PFSK-1 (cell line): ENCODE measurements around the gene KRTAP5-1.

ENCODE experiments used
- FOXP2 ChIP-seq: optimal IDR thresholded peaks from 2 replicates; pipeline ENCODE3; 2011; ENCODE audit warnings: borderline replicate concordance, control low read depth, inconsistent platforms; ENCODE audit not compliant: insufficient read depth; ENCODE audit errors: extremely low read length, extremely low read depth
- POLR2AphosphoS5 ChIP-seq: IDR thresholded peaks from 2 replicates; pipeline ENCODE4 v1.6.1; 2012; ENCODE audit warnings: low read depth, mild to moderate bottlenecking, control low read depth, low read length, moderate library complexity
- SIN3A ChIP-seq: IDR thresholded peaks from 2 replicates; pipeline ENCODE4 v1.6.1; 2012; ENCODE audit warnings: mild to moderate bottlenecking, low read length, moderate library complexity, borderline replicate concordance; ENCODE audit not compliant: insufficient read depth
- TAF1 ChIP-seq: IDR thresholded peaks from 2 replicates; pipeline ENCODE4 v1.6.1; 2012; ENCODE audit warnings: low read length, control low read depth, borderline replicate concordance; ENCODE audit not compliant: insufficient read depth
- TF ChIP-seq, protein P1 (sequence below), 2 experiments: IDR thresholded peaks; 2 replicates each; pipeline versions ENCODE4 v1.6.1 to v1.8.0; 2011 to 2012; ENCODE audit warnings: low read depth in 2 of 2, low read length in 2 of 2, control low read depth in 1 of 2, inconsistent platforms in 1 of 2, mild to moderate bottlenecking in 1 of 2, moderate library complexity in 1 of 2; ENCODE audit not compliant: insufficient read depth in 1 of 2

The KRTAP5-1 gene

DNA sequence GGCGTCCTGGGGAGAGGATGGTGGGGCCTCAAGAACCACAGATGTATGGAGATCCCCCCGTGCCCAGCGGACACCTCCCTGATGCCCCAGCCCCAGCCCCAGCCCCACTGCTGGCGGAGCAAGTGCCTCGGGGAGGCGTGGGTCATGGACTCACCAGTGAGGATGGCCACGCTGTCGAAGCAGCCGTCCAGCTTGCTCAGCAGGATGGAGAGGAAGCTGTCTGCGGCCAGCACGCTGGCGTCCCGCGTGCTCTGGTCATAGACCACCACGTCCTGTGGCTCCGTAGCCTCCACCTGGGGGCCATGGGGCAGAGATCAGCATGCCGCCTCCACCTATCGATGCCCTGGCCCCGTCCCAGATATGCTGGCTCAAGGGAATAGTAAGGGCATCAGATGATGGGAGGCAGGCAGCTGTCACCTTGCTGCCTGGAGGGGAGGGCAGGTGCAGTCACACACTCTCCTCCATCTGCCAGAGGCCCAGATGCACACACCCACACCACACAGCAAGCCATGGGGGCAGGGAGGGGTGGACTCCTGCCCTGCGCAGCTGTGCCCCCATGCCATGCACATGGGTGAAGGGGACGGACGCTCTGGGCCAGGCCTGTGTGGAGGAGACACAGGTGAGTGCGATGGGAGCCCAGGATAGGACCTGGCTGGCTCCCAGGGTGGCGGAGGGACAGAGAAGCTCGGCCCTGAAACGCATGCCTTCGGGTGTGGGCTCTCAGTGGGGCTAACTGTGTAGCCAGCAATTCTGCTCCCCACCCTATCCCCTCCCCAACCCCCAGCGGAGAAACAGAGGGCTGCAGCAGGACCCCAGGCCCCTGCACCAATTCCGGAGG is 21.2 kb downstream of the KRTAP5-1 start:
- TF ChIP-seq POLR2AphosphoS5 (no peak), SIN3A (no peak), TAF1 (no peak), FOXP2 (no peak)
- TF ChIP-seq, protein P1, sequence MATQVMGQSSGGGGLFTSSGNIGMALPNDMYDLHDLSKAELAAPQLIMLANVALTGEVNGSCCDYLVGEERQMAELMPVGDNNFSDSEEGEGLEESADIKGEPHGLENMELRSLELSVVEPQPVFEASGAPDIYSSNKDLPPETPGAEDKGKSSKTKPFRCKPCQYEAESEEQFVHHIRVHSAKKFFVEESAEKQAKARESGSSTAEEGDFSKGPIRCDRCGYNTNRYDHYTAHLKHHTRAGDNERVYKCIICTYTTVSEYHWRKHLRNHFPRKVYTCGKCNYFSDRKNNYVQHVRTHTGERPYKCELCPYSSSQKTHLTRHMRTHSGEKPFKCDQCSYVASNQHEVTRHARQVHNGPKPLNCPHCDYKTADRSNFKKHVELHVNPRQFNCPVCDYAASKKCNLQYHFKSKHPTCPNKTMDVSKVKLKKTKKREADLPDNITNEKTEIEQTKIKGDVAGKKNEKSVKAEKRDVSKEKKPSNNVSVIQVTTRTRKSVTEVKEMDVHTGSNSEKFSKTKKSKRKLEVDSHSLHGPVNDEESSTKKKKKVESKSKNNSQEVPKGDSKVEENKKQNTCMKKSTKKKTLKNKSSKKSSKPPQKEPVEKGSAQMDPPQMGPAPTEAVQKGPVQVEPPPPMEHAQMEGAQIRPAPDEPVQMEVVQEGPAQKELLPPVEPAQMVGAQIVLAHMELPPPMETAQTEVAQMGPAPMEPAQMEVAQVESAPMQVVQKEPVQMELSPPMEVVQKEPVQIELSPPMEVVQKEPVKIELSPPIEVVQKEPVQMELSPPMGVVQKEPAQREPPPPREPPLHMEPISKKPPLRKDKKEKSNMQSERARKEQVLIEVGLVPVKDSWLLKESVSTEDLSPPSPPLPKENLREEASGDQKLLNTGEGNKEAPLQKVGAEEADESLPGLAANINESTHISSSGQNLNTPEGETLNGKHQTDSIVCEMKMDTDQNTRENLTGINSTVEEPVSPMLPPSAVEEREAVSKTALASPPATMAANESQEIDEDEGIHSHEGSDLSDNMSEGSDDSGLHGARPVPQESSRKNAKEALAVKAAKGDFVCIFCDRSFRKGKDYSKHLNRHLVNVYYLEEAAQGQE (IDR thresholded peaks at IDR 0.05; ENCODE audit: insufficient read depth in 1 of 2, low read depth in 2 of 2, low read length in 2 of 2), result no peak

DNA sequence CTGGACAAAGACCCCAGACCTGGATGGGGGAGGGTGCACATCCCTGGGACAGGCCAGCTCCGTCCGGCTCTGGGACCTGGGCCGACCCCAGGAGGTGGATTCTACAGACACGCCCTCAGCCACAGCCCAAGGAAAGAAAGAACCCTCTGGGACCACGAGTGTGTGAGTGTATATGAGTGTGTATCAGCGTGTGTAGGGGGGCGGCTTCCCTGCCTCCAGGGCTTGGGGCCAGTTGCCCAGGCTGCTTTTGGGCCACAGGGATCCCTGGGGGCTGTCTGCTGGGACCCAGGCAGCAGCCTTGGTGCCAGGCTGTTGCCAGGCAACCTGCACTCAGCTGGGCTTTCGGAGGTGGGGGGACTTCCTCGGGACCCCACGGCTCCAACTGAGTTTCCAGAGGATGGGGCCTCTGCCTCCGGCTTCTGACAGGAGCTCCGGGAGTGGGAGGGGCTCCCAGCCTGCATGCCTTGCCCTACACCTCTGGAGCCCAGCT is 21.9 kb downstream of the KRTAP5-1 start:
- TF ChIP-seq POLR2AphosphoS5, result no peak
- no peak for TF ChIP-seq FOXP2
- no peak for TF ChIP-seq TAF1
- TF ChIP-seq, protein P1 (IDR thresholded peaks at IDR 0.05; ENCODE audit: insufficient read depth in 1 of 2, low read depth in 2 of 2, low read length in 2 of 2), result no peak
- no peak for TF ChIP-seq SIN3A

DNA sequence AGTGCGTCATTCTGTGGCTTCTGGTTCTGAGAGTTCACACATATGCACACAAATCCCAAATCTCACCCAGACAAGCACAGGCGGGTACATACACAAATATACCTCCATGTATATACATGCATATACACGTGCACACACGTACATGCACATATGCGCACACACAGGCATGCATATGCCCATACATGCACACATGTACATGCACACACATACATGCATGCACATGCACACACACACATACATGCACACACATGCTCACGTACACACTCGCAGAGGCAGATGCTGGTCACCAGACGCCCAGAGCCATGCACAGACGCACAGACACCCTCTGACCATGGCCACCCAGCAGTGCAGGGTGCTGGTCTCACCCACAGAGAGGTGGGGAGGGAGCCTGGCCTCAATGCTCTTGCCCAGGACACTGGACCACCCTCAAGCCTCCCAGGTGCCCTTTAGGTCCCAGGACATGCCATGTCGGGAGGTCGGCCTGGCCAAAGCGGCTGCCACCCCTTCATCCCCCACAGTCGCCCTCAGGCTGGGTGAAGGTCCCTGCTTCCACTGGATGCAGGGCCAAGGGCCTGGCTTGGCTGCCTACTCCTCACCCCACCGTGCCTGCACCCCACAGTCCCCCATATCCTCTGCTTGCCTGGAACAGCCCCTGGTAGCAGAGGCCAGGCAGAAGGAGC is 22.5 kb downstream of the KRTAP5-1 start:
- TF ChIP-seq, protein P1 (IDR thresholded peaks at IDR 0.05; ENCODE audit: insufficient read depth in 1 of 2, low read depth in 2 of 2, low read length in 2 of 2), result no peak
- TF ChIP-seq TAF1 (no peak), POLR2AphosphoS5 (no peak), SIN3A (no peak), FOXP2 (no peak)

DNA sequence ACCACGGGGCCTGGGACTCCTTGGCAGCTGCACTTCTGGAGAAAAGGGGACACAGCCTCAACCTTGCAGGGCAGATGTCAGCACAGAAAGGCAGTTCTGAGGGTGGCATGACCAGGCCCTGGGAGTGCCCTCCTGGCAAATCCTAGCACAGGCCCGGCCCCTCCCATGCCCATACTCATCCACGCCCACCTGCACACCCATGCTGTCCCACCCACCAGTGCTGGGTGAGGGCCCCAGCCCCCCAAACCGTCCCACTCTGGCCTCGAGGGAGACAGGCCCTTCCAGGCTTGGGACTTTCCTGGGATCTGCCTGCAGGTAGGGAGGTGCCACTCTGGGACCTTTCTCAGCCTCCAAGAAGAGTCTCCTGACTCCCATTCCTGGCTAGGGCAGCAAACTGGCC is 23.1 kb downstream of the KRTAP5-1 start:
- TF ChIP-seq TAF1 (no peak), FOXP2 (no peak), POLR2AphosphoS5 (no peak), SIN3A (no peak)
- TF ChIP-seq, protein P1 (IDR thresholded peaks at IDR 0.05; ENCODE audit: insufficient read depth in 1 of 2, low read depth in 2 of 2, low read length in 2 of 2), result no peak
